H9 (cell line): Measurements from ENCODE around the gene AKT1S1. TPM values are rescaled to one million over a fixed set of nuclear protein-coding genes. Genes with fewer than 3 reads are reported as not detected.

Source experiments
- DNase-seq: peaks from one replicate; pipeline ENCODE4 v3.0.0-alpha.2; 2017
- H2AFZ ChIP-seq: one replicate; pipeline ENCODE4 v1.6.1; 2013; ENCODE audit warnings: mild to moderate bottlenecking, low read length, control low read depth, moderate library complexity
- H2AK5ac ChIP-seq: 2 replicates; pipeline ENCODE4 v1.6.1; 2013; ENCODE audit warnings: low read length, control low read depth, mixed read lengths; ENCODE audit not compliant: insufficient read length
- H2BK120ac ChIP-seq: one replicate; pipeline ENCODE4 v1.6.1; 2013; ENCODE audit warnings: low read depth, mild to moderate bottlenecking, low read length, control low read depth, inconsistent platforms; ENCODE audit not compliant: poor library complexity, severe bottlenecking
- H2BK12ac ChIP-seq: 2 replicates; pipeline ENCODE4 v1.6.1; 2013; ENCODE audit warnings: low read length, control low read depth, mixed read lengths, low read depth; ENCODE audit not compliant: insufficient read length
- H2BK15ac ChIP-seq: 2 replicates; pipeline ENCODE4 v1.6.1; 2013; ENCODE audit warnings: low read depth, low read length, control low read depth
- H2BK20ac ChIP-seq: one replicate; pipeline ENCODE4 v1.6.1; 2013; ENCODE audit warnings: low read depth, mild to moderate bottlenecking, low read length, control low read depth, inconsistent platforms; ENCODE audit not compliant: poor library complexity, severe bottlenecking
- H2BK5ac ChIP-seq: 2 replicates; pipeline ENCODE4 v1.6.1; 2013; ENCODE audit warnings: low read length, control low read depth, mixed read lengths; ENCODE audit not compliant: insufficient read length
- H3K14ac ChIP-seq: 2 replicates; pipeline ENCODE4 v1.6.1; 2013; ENCODE audit warnings: low read length, control low read depth; ENCODE audit not compliant: insufficient read depth
- H3K18ac ChIP-seq: 2 replicates; pipeline ENCODE4 v1.6.1; 2013; ENCODE audit warnings: low read depth, mild to moderate bottlenecking, mixed read lengths, low read length, control low read depth; ENCODE audit not compliant: insufficient read length
- H3K23ac ChIP-seq: 2 replicates; pipeline ENCODE4 v1.6.1; 2013; ENCODE audit warnings: low read length, control low read depth, mixed read lengths, low read depth; ENCODE audit not compliant: insufficient read length
- H3K23me2 ChIP-seq: 2 replicates; pipeline ENCODE4 v1.6.1; 2013; ENCODE audit warnings: low read depth, mild to moderate bottlenecking, mixed read lengths, low read length, control low read depth; ENCODE audit not compliant: insufficient read length, poor library complexity, severe bottlenecking
- H3K27ac ChIP-seq: 2 replicates; pipeline ENCODE4 v1.5.1; 2013; ENCODE audit warnings: low read length, control low read depth, mixed read lengths, low read depth; ENCODE audit not compliant: insufficient read length
- H3K27me3 ChIP-seq: 2 replicates; pipeline ENCODE4 v1.6.1; 2013; ENCODE audit warnings: low read length, control low read depth, inconsistent platforms; ENCODE audit not compliant: insufficient read depth
- H3K4ac ChIP-seq: 2 replicates; pipeline ENCODE4 v1.6.1; 2013; ENCODE audit warnings: low read depth, mild to moderate bottlenecking, control low read depth, inconsistent platforms, low read length, moderate library complexity
- H3K4me1 ChIP-seq: 2 replicates; pipeline ENCODE4 v1.6.1; 2013; ENCODE audit warnings: low read length, control low read depth, inconsistent platforms; ENCODE audit not compliant: insufficient read depth
- H3K4me2 ChIP-seq: 2 replicates; pipeline ENCODE4 v1.6.1; 2013; ENCODE audit warnings: low read length, control low read depth, mixed read lengths; ENCODE audit not compliant: insufficient read length, insufficient read depth
- H3K56ac ChIP-seq: 2 replicates; pipeline ENCODE4 v1.6.1; 2013; ENCODE audit warnings: low read depth, mild to moderate bottlenecking, mixed read lengths, low read length, control low read depth; ENCODE audit not compliant: insufficient read length
- H3K79me1 ChIP-seq: 2 replicates; pipeline ENCODE4 v1.6.1; 2013; ENCODE audit warnings: low read depth, mild to moderate bottlenecking, moderate library complexity, low read length, control low read depth, inconsistent platforms; ENCODE audit not compliant: insufficient read depth, poor library complexity, severe bottlenecking
- H3K79me2 ChIP-seq: 2 replicates; pipeline ENCODE4 v1.6.1; 2013; ENCODE audit warnings: low read length, control low read depth, inconsistent platforms; ENCODE audit not compliant: insufficient read depth
- H3K9ac ChIP-seq: 2 replicates; pipeline ENCODE4 v1.6.1; 2013; ENCODE audit warnings: low read length, control low read depth, mixed read lengths; ENCODE audit not compliant: insufficient read length; ENCODE audit errors: extremely low read depth
- H3K9me3 ChIP-seq: one replicate; pipeline ENCODE4 v1.6.1; 2013; ENCODE audit warnings: low read depth, low read length, inconsistent platforms; ENCODE audit not compliant: control insufficient read depth
- H3T11ph ChIP-seq: one replicate; pipeline ENCODE4 v1.6.1; 2013; ENCODE audit warnings: mild to moderate bottlenecking, low read length, control low read depth, inconsistent platforms
- H4K20me1 ChIP-seq: one replicate; pipeline ENCODE4 v1.6.1; 2013; ENCODE audit not compliant: control insufficient read depth, insufficient read length, insufficient read depth
- H4K5ac ChIP-seq: 2 replicates; pipeline ENCODE4 v1.6.1; 2013; ENCODE audit warnings: low read depth, mild to moderate bottlenecking, mixed read lengths, low read length, control low read depth; ENCODE audit not compliant: insufficient read length
- H4K8ac ChIP-seq: replicated peaks from 2 replicates; pipeline ENCODE4 v1.6.1; 2013; ENCODE audit warnings: low read length, control low read depth, mixed read lengths, low read depth; ENCODE audit not compliant: insufficient read length
- H4K91ac ChIP-seq: 2 replicates; pipeline ENCODE4 v1.6.1; 2013; ENCODE audit warnings: low read depth, mild to moderate bottlenecking, moderate library complexity, mixed read lengths, low read length, control low read depth; ENCODE audit not compliant: insufficient read length
- H3K27ac Mint-ChIP-seq, 3 experiments: 2 replicates in 2 of 3; 3 replicates in 1 of 3; pipeline ENCODE4 v1.8.0; 2020 to 2021; ENCODE audit warnings: mixed read lengths in 3 of 3, mild to moderate bottlenecking in 1 of 3, moderate library complexity in 1 of 3
- H3K27me3 Mint-ChIP-seq: 2 replicates; pipeline ENCODE4 v1.8.0; 2021; ENCODE audit warnings: low read depth, mild to moderate bottlenecking, moderate library complexity, mixed read lengths
- H3K36me3 Mint-ChIP-seq, 3 experiments: 2 replicates in 2 of 3; 3 replicates in 1 of 3; pipeline ENCODE4 v1.8.0; 2020 to 2021; ENCODE audit warnings: low read depth in 3 of 3, mixed read lengths in 3 of 3; ENCODE audit not compliant: insufficient read depth in 1 of 3
- H3K4me1 Mint-ChIP-seq, 2 experiments: 2 replicates each; pipeline ENCODE4 v1.8.0; 2020; ENCODE audit warnings: mixed read lengths in 2 of 2
- H3K4me3 Mint-ChIP-seq, 2 experiments: 2 replicates in 1 of 2; 3 replicates in 1 of 2; pipeline ENCODE4 v1.8.0; 2020 to 2021; ENCODE audit warnings: mild to moderate bottlenecking in 2 of 2, mixed read lengths in 2 of 2, moderate library complexity in 1 of 2
- H3K9me3 Mint-ChIP-seq, 2 experiments: 2 replicates in 1 of 2; 3 replicates in 1 of 2; pipeline ENCODE4 v1.8.0; 2020; ENCODE audit warnings: mild to moderate bottlenecking in 2 of 2, mixed read lengths in 2 of 2, moderate library complexity in 1 of 2
- WGBS: extraction: QIAGEN DNeasy Blood & Tissue Kit; methylation state at CpG from one replicate; pipeline ENCODE4 v1.1.7; 2013; ENCODE audit warnings: missing lambda C conversion rate, low lambda C conversion rate, mixed read lengths; ENCODE audit not compliant: insufficient read length; ENCODE audit errors: extremely low coverage; 5-methylcytosine and 5-hydroxymethylcytosine counted together
- total RNA-seq: library from RNA; stranded (reverse); gene quantifications from 2 replicates; pipeline ENCODE4 v1.2.1, GENCODE V29; 2021
- TF ChIP-seq, protein P1 (sequence below): fragments of 200-600 bp; sonication (generic); conservative IDR thresholded peaks from 3 replicates; pipeline ENCODE4 v1.8.0; 2021; ENCODE audit warnings: antibody characterized with exemption, mild to moderate bottlenecking

AKT1S1 gene
- total RNA-seq, 1 experiment from 2014 or later: 43.5 TPM

DNA sequence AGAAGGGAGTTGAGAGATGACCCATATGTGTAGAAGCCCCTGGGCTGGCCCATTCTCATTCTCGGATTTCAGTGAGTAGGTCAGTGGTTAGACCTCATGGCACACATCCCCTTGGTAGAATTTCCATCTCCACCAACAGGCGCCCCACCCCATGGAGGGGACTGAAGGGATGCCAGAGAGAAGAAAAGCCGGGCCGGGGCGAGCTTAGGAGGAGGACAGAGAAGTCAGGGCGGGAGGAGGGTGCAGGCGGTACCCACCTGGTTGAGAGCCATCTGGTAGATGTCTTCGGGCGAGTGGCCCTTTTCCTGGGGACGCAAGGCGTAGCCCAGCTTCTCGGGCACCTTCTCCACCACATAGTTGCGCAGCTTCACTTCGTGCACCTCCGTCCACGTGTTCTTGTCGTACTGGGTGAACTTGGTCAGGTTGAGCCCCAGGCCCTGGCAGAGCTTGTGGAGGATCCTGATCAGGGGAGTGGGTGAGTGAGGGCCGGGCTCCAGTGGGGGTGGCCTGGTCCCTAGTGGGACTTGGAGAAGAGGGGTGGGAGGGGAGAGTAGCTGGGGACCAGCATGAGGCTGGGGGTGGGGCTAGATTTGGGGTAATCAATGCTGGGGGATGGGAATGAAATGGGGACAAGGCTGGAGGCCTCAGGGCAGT, 17.0 kb upstream of the AKT1S1 start:
- Histone ChIP-seq H4K91ac (no peak overlapping the region), H3K79me1 (no peaks in the 10 kb centered on the region), H4K20me1 (peaks cover 5% of the 10 kb centered on the region), H3K56ac (no peak overlapping the region), H3K23me2 (peaks cover 3% of the 10 kb centered on the region), H2BK120ac (no peak overlapping the region), H3K9ac (no peak overlapping the region), H2BK12ac (no peak overlapping the region), H2BK20ac (no peak overlapping the region), H3K4ac (no peak overlapping the region), H3T11ph (no peak overlapping the region), H2BK5ac (no peak overlapping the region), H3K4me1 (no peaks in the 10 kb centered on the region), H3K14ac (no peak overlapping the region), H3K18ac (no peak overlapping the region), H3K27me3 (no peaks in the 10 kb centered on the region; the same call in 1 of the 2 replicates), H3K27ac (no peak overlapping the region), H2AK5ac (no peak overlapping the region), H3K9me3 (no peaks in the 10 kb centered on the region), H4K8ac (no peak overlapping the region), H3K4me2 (no peak overlapping the region), H4K5ac (no peak overlapping the region), H2AFZ (no peak overlapping the region), H2BK15ac (no peak overlapping the region), H3K23ac (no peak overlapping the region), H3K79me2 (no peaks in the 10 kb centered on the region)
- H3K9me3 Mint-ChIP-seq: peaks cover 0 to 5% of the 10 kb centered on the region in 2 experiments; a peak in 1 of 5 replicates
- DNase-seq: no peak
- no peak overlapping the region for H3K4me3 Mint-ChIP-seq
- TF ChIP-seq, protein P1, sequence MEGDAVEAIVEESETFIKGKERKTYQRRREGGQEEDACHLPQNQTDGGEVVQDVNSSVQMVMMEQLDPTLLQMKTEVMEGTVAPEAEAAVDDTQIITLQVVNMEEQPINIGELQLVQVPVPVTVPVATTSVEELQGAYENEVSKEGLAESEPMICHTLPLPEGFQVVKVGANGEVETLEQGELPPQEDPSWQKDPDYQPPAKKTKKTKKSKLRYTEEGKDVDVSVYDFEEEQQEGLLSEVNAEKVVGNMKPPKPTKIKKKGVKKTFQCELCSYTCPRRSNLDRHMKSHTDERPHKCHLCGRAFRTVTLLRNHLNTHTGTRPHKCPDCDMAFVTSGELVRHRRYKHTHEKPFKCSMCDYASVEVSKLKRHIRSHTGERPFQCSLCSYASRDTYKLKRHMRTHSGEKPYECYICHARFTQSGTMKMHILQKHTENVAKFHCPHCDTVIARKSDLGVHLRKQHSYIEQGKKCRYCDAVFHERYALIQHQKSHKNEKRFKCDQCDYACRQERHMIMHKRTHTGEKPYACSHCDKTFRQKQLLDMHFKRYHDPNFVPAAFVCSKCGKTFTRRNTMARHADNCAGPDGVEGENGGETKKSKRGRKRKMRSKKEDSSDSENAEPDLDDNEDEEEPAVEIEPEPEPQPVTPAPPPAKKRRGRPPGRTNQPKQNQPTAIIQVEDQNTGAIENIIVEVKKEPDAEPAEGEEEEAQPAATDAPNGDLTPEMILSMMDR: no peak
- no peak overlapping the region; a peak in 1 of 7 replicates for H3K27ac Mint-ChIP-seq
- WGBS: no CpG with 5 or more reads among the region's 18 CpGs
- H3K4me1 Mint-ChIP-seq: peaks cover 11 to 34% of the 10 kb centered on the region in 2 experiments
- peaks cover 5 to 6% (median 5%) of the 10 kb centered on the region in 3 experiments; a peak in 5 of 7 replicates for H3K36me3 Mint-ChIP-seq
- H3K27me3 Mint-ChIP-seq: peaks cover 60% of the 10 kb centered on the region
